H9 (cell line): ENCODE data around the gene LRRC39. TPM values are rescaled to one million over a fixed set of nuclear protein-coding genes. Genes with fewer than 3 reads are reported as not detected.

ENCODE experiments used
- DNase-seq: peaks from one replicate; pipeline ENCODE4 v3.0.0-alpha.2; 2017
- H2AFZ ChIP-seq: one replicate; pipeline ENCODE4 v1.6.1; 2013; ENCODE audit warnings: mild to moderate bottlenecking, low read length, control low read depth, moderate library complexity
- H2AK5ac ChIP-seq: 2 replicates; pipeline ENCODE4 v1.6.1; 2013; ENCODE audit warnings: low read length, control low read depth, mixed read lengths; ENCODE audit not compliant: insufficient read length
- H2BK120ac ChIP-seq: one replicate; pipeline ENCODE4 v1.6.1; 2013; ENCODE audit warnings: low read depth, mild to moderate bottlenecking, low read length, control low read depth, inconsistent platforms; ENCODE audit not compliant: poor library complexity, severe bottlenecking
- H2BK12ac ChIP-seq: 2 replicates; pipeline ENCODE4 v1.6.1; 2013; ENCODE audit warnings: low read length, control low read depth, mixed read lengths, low read depth; ENCODE audit not compliant: insufficient read length
- H2BK15ac ChIP-seq: 2 replicates; pipeline ENCODE4 v1.6.1; 2013; ENCODE audit warnings: low read depth, low read length, control low read depth
- H2BK20ac ChIP-seq: one replicate; pipeline ENCODE4 v1.6.1; 2013; ENCODE audit warnings: low read depth, mild to moderate bottlenecking, low read length, control low read depth, inconsistent platforms; ENCODE audit not compliant: poor library complexity, severe bottlenecking
- H2BK5ac ChIP-seq: 2 replicates; pipeline ENCODE4 v1.6.1; 2013; ENCODE audit warnings: low read length, control low read depth, mixed read lengths; ENCODE audit not compliant: insufficient read length
- H3K14ac ChIP-seq: 2 replicates; pipeline ENCODE4 v1.6.1; 2013; ENCODE audit warnings: low read length, control low read depth; ENCODE audit not compliant: insufficient read depth
- H3K18ac ChIP-seq: 2 replicates; pipeline ENCODE4 v1.6.1; 2013; ENCODE audit warnings: low read depth, mild to moderate bottlenecking, mixed read lengths, low read length, control low read depth; ENCODE audit not compliant: insufficient read length
- H3K23ac ChIP-seq: 2 replicates; pipeline ENCODE4 v1.6.1; 2013; ENCODE audit warnings: low read length, control low read depth, mixed read lengths, low read depth; ENCODE audit not compliant: insufficient read length
- H3K23me2 ChIP-seq: 2 replicates; pipeline ENCODE4 v1.6.1; 2013; ENCODE audit warnings: low read depth, mild to moderate bottlenecking, mixed read lengths, low read length, control low read depth; ENCODE audit not compliant: insufficient read length, poor library complexity, severe bottlenecking
- H3K27ac ChIP-seq: 2 replicates; pipeline ENCODE4 v1.5.1; 2013; ENCODE audit warnings: low read length, control low read depth, mixed read lengths, low read depth; ENCODE audit not compliant: insufficient read length
- H3K27me3 ChIP-seq: 2 replicates; pipeline ENCODE4 v1.6.1; 2013; ENCODE audit warnings: low read length, control low read depth, inconsistent platforms; ENCODE audit not compliant: insufficient read depth
- H3K4ac ChIP-seq: 2 replicates; pipeline ENCODE4 v1.6.1; 2013; ENCODE audit warnings: low read depth, mild to moderate bottlenecking, control low read depth, inconsistent platforms, low read length, moderate library complexity
- H3K4me1 ChIP-seq: 2 replicates; pipeline ENCODE4 v1.6.1; 2013; ENCODE audit warnings: low read length, control low read depth, inconsistent platforms; ENCODE audit not compliant: insufficient read depth
- H3K4me2 ChIP-seq: 2 replicates; pipeline ENCODE4 v1.6.1; 2013; ENCODE audit warnings: low read length, control low read depth, mixed read lengths; ENCODE audit not compliant: insufficient read length, insufficient read depth
- H3K56ac ChIP-seq: 2 replicates; pipeline ENCODE4 v1.6.1; 2013; ENCODE audit warnings: low read depth, mild to moderate bottlenecking, mixed read lengths, low read length, control low read depth; ENCODE audit not compliant: insufficient read length
- H3K79me1 ChIP-seq: 2 replicates; pipeline ENCODE4 v1.6.1; 2013; ENCODE audit warnings: low read depth, mild to moderate bottlenecking, moderate library complexity, low read length, control low read depth, inconsistent platforms; ENCODE audit not compliant: insufficient read depth, poor library complexity, severe bottlenecking
- H3K79me2 ChIP-seq: 2 replicates; pipeline ENCODE4 v1.6.1; 2013; ENCODE audit warnings: low read length, control low read depth, inconsistent platforms; ENCODE audit not compliant: insufficient read depth
- H3K9ac ChIP-seq: 2 replicates; pipeline ENCODE4 v1.6.1; 2013; ENCODE audit warnings: low read length, control low read depth, mixed read lengths; ENCODE audit not compliant: insufficient read length; ENCODE audit errors: extremely low read depth
- H3K9me3 ChIP-seq: one replicate; pipeline ENCODE4 v1.6.1; 2013; ENCODE audit warnings: low read depth, low read length, inconsistent platforms; ENCODE audit not compliant: control insufficient read depth
- H3T11ph ChIP-seq: one replicate; pipeline ENCODE4 v1.6.1; 2013; ENCODE audit warnings: mild to moderate bottlenecking, low read length, control low read depth, inconsistent platforms
- H4K20me1 ChIP-seq: one replicate; pipeline ENCODE4 v1.6.1; 2013; ENCODE audit not compliant: control insufficient read depth, insufficient read length, insufficient read depth
- H4K5ac ChIP-seq: 2 replicates; pipeline ENCODE4 v1.6.1; 2013; ENCODE audit warnings: low read depth, mild to moderate bottlenecking, mixed read lengths, low read length, control low read depth; ENCODE audit not compliant: insufficient read length
- H4K8ac ChIP-seq: replicated peaks from 2 replicates; pipeline ENCODE4 v1.6.1; 2013; ENCODE audit warnings: low read length, control low read depth, mixed read lengths, low read depth; ENCODE audit not compliant: insufficient read length
- H4K91ac ChIP-seq: 2 replicates; pipeline ENCODE4 v1.6.1; 2013; ENCODE audit warnings: low read depth, mild to moderate bottlenecking, moderate library complexity, mixed read lengths, low read length, control low read depth; ENCODE audit not compliant: insufficient read length
- H3K27ac Mint-ChIP-seq, 3 experiments: 2 replicates in 2 of 3; 3 replicates in 1 of 3; pipeline ENCODE4 v1.8.0; 2020 to 2021; ENCODE audit warnings: mixed read lengths in 3 of 3, mild to moderate bottlenecking in 1 of 3, moderate library complexity in 1 of 3
- H3K27me3 Mint-ChIP-seq: 2 replicates; pipeline ENCODE4 v1.8.0; 2021; ENCODE audit warnings: low read depth, mild to moderate bottlenecking, moderate library complexity, mixed read lengths
- H3K36me3 Mint-ChIP-seq, 3 experiments: 2 replicates in 2 of 3; 3 replicates in 1 of 3; pipeline ENCODE4 v1.8.0; 2020 to 2021; ENCODE audit warnings: low read depth in 3 of 3, mixed read lengths in 3 of 3; ENCODE audit not compliant: insufficient read depth in 1 of 3
- H3K4me1 Mint-ChIP-seq, 2 experiments: 2 replicates each; pipeline ENCODE4 v1.8.0; 2020; ENCODE audit warnings: mixed read lengths in 2 of 2
- H3K4me3 Mint-ChIP-seq, 2 experiments: 2 replicates in 1 of 2; 3 replicates in 1 of 2; pipeline ENCODE4 v1.8.0; 2020 to 2021; ENCODE audit warnings: mild to moderate bottlenecking in 2 of 2, mixed read lengths in 2 of 2, moderate library complexity in 1 of 2
- H3K9me3 Mint-ChIP-seq, 2 experiments: 2 replicates in 1 of 2; 3 replicates in 1 of 2; pipeline ENCODE4 v1.8.0; 2020; ENCODE audit warnings: mild to moderate bottlenecking in 2 of 2, mixed read lengths in 2 of 2, moderate library complexity in 1 of 2
- WGBS: extraction: QIAGEN DNeasy Blood & Tissue Kit; methylation state at CpG from one replicate; pipeline ENCODE4 v1.1.7; 2013; ENCODE audit warnings: missing lambda C conversion rate, low lambda C conversion rate, mixed read lengths; ENCODE audit not compliant: insufficient read length; ENCODE audit errors: extremely low coverage; 5-methylcytosine and 5-hydroxymethylcytosine counted together
- total RNA-seq: library from RNA; stranded (reverse); gene quantifications from 2 replicates; pipeline ENCODE4 v1.2.1, GENCODE V29; 2021
- TF ChIP-seq, protein P1 (sequence below): fragments of 200-600 bp; sonication (generic); conservative IDR thresholded peaks from 3 replicates; pipeline ENCODE4 v1.8.0; 2021; ENCODE audit warnings: antibody characterized with exemption, mild to moderate bottlenecking

Gene LRRC39
- total RNA-seq, 1 experiment from 2014 or later = 0.37 TPM

DNA sequence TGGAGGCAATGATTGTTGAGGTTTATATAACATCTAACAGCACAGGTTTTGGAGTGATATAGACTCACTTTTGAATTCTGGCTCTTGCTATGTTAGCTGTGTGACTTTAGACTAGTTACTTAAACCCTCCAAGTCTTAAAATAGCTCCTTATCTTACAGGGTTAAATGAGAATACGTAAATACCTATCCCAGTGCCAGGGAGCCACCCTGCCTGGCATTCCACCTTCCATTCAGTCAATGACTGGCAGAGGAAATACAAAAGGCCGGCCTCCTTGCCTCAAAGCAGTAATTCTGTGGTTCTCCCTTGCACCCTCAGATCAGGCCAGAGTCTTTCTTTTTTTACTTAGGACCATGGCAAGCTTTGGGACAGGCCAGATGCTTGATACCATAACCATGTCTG lies 39.8 kb upstream of the LRRC39 start:
- Histone ChIP-seq H3K9ac (no peak overlapping the region), H3K14ac (no peak overlapping the region), H4K5ac (no peak overlapping the region), H3T11ph (no peak overlapping the region), H3K27ac (no peak overlapping the region), H2BK12ac (no peak overlapping the region), H3K23ac (no peak overlapping the region), H3K23me2 (no peaks in the 10 kb centered on the region), H2BK15ac (no peak overlapping the region), H3K56ac (no peak overlapping the region), H3K79me1 (no peaks in the 10 kb centered on the region), H3K18ac (no peak overlapping the region), H3K9me3 (no peaks in the 10 kb centered on the region), H2BK120ac (no peak overlapping the region), H3K4me2 (no peak overlapping the region), H4K91ac (no peak overlapping the region), H2AFZ (no peak overlapping the region), H3K4me1 (no peaks in the 10 kb centered on the region), H4K20me1 (no peaks in the 10 kb centered on the region), H4K8ac (no peak overlapping the region), H2BK5ac (no peak overlapping the region), H3K4ac (no peak overlapping the region), H2AK5ac (no peak overlapping the region), H3K79me2 (no peaks in the 10 kb centered on the region), H2BK20ac (no peak overlapping the region), H3K27me3 (no peaks in the 10 kb centered on the region)
- Mint-ChIP-seq H3K27ac (no peak overlapping the region), H3K36me3 (peaks cover 6 to 39% (median 25%) of the 10 kb centered on the region in 3 experiments; a peak in 6 of 7 replicates), H3K4me1 (no peaks in the 10 kb centered on the region), H3K27me3 (no peaks in the 10 kb centered on the region), H3K9me3 (no peaks in the 10 kb centered on the region), H3K4me3 (no peak overlapping the region)
- TF ChIP-seq, protein P1, sequence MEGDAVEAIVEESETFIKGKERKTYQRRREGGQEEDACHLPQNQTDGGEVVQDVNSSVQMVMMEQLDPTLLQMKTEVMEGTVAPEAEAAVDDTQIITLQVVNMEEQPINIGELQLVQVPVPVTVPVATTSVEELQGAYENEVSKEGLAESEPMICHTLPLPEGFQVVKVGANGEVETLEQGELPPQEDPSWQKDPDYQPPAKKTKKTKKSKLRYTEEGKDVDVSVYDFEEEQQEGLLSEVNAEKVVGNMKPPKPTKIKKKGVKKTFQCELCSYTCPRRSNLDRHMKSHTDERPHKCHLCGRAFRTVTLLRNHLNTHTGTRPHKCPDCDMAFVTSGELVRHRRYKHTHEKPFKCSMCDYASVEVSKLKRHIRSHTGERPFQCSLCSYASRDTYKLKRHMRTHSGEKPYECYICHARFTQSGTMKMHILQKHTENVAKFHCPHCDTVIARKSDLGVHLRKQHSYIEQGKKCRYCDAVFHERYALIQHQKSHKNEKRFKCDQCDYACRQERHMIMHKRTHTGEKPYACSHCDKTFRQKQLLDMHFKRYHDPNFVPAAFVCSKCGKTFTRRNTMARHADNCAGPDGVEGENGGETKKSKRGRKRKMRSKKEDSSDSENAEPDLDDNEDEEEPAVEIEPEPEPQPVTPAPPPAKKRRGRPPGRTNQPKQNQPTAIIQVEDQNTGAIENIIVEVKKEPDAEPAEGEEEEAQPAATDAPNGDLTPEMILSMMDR = no peak
- no peak for DNase-seq
- no CpG with 5 or more reads among the region's 2 CpGs for WGBS
